Activated CD8-positive, alpha-beta memory T cell treated with anti-CD3 and anti-CD28 coated beads for 1 hour (primary cell): ENCODE data around the gene RFC5.
"Not testable (repeated sequence)": the region's sequence is repeated elsewhere in the genome, so short reads cannot be mapped to it uniquely, and the experiment has no call there.

Source experiments
- DNase-seq, 2 donors: peaks; one replicate each; pipeline ENCODE4 v3.0.0-alpha.2; 2020; ENCODE audit warnings: low read depth in 1 of 2; ENCODE audit errors: extremely low read depth in 1 of 2

RFC5 gene

GRCh38 chr12:118070650-118071049 lies 54.1 kb downstream of the RFC5 start:
- no peak for DNase-seq

GRCh38 chr12:118073768-118074167 lies 57.3 kb downstream of the RFC5 start:
- DNase-seq: no peak

GRCh38 chr12:118081521-118081920 lies 65.0 kb downstream of the RFC5 start:
- DNase-seq: not testable (repeated sequence)
